ENCODE data around the gene SP140. TPM values are rescaled to one million over a fixed set of nuclear protein-coding genes. Genes with fewer than 3 reads are reported as not detected.

The SP140 gene
- 1 to 10 TPM in 1 of 4 donors, under 1 TPM in 3; 0.40 to 1.3 (median 0.75) TPM for polyA plus RNA-seq (ENCODE audit: insufficient read length in 4 of 4)

GRCh38 chr2:230225486-230225885 lies at the start of gene SP140:
TSS of gene SP140 (plus strand) at chr2:230225736. CDS start at chr2:230225845, 109 bp downstream.
- no peak for DNase-seq (ENCODE audit: low read depth in 4 of 4, low spot score in 3 of 4)

GRCh38 chr2:230176996-230177395 lies 48.5 kb upstream of the SP140 start:
- DNase-seq (ENCODE audit: low read depth in 4 of 4, low spot score in 3 of 4): no peak

GRCh38 chr2:230178546-230179485 lies 46.7 kb upstream of the SP140 start:
- no peak for DNase-seq (ENCODE audit: low read depth in 4 of 4, low spot score in 3 of 4)

GRCh38 chr2:230179907-230180306 lies 45.6 kb upstream of the SP140 start:
- DNase-seq (ENCODE audit: low read depth in 4 of 4, low spot score in 3 of 4): no peak

GRCh38 chr2:230181195-230181594 lies 44.3 kb upstream of the SP140 start:
- DNase-seq (ENCODE audit: low read depth in 4 of 4, low spot score in 3 of 4): no peak

GRCh38 chr2:230184727-230185578 lies 40.6 kb upstream of the SP140 start:
- no peak for DNase-seq (ENCODE audit: low read depth in 4 of 4, low spot score in 3 of 4)

- DNase-seq (ENCODE audit: low read depth in 4 of 4, low spot score in 3 of 4): no peak
These were observed 23.0 kb upstream of the SP140 start for GRCh38 chr2:230202430-230203109.

- DNase-seq (ENCODE audit: low read depth in 4 of 4, low spot score in 3 of 4): no peak
These were observed 22.3 kb upstream of the SP140 start for GRCh38 chr2:230203110-230203676.

GRCh38 chr2:230205034-230205433 lies 20.5 kb upstream of the SP140 start:
- DNase-seq (ENCODE audit: low read depth in 4 of 4, low spot score in 3 of 4): no peak

GRCh38 chr2:230205721-230206120 lies 19.8 kb upstream of the SP140 start:
- no peak for DNase-seq (ENCODE audit: low read depth in 4 of 4, low spot score in 3 of 4)

GRCh38 chr2:230208576-230208975 lies 17.0 kb upstream of the SP140 start:
- DNase-seq (ENCODE audit: low read depth in 4 of 4, low spot score in 3 of 4): no peak

- no peak for DNase-seq (ENCODE audit: low read depth in 4 of 4, low spot score in 3 of 4)
These were observed 16.0 kb upstream of the SP140 start for GRCh38 chr2:230209422-230210051.

- no peak for DNase-seq (ENCODE audit: low read depth in 4 of 4, low spot score in 3 of 4)
These were observed 9.0 kb upstream of the SP140 start for GRCh38 chr2:230216489-230216888.

GRCh38 chr2:230217424-230217823 lies 8.1 kb upstream of the SP140 start:
- no peak for DNase-seq (ENCODE audit: low read depth in 4 of 4, low spot score in 3 of 4)

GRCh38 chr2:230218421-230218820 lies 7.1 kb upstream of the SP140 start:
- no peak for DNase-seq (ENCODE audit: low read depth in 4 of 4, low spot score in 3 of 4)

GRCh38 chr2:230219419-230220331 lies 5.9 kb upstream of the SP140 start, which contains the start of gene SP110:
TSS of gene SP110 (minus strand) at chr2:230219984. CDS start at chr2:230216927, 3,057 bp downstream.
- peak; percentile 61 to 70 (median 68) for DNase-seq (ENCODE audit: low read depth in 4 of 4, low spot score in 3 of 4)

- DNase-seq (ENCODE audit: low read depth in 4 of 4, low spot score in 3 of 4): no peak
These were observed 5.1 kb upstream of the SP140 start for GRCh38 chr2:230220347-230220969.

- DNase-seq (ENCODE audit: low read depth in 4 of 4, low spot score in 3 of 4): no peak
These were observed 4.0 kb upstream of the SP140 start for GRCh38 chr2:230221493-230221892.

Data from left renal pelvis (tissue), 4 donors.